MV-4-11 (cell line): ENCODE measurements around the gene MFAP2.
"Not testable (repeated sequence)": the region's sequence is repeated elsewhere in the genome, so short reads cannot be mapped to it uniquely, and the experiment has no call there.

Source experiments
- DNase-seq: peaks from one replicate; lab custom pipeline; 2025; lab: John Stamatoyannopoulos, UW

Gene MFAP2

DNA sequence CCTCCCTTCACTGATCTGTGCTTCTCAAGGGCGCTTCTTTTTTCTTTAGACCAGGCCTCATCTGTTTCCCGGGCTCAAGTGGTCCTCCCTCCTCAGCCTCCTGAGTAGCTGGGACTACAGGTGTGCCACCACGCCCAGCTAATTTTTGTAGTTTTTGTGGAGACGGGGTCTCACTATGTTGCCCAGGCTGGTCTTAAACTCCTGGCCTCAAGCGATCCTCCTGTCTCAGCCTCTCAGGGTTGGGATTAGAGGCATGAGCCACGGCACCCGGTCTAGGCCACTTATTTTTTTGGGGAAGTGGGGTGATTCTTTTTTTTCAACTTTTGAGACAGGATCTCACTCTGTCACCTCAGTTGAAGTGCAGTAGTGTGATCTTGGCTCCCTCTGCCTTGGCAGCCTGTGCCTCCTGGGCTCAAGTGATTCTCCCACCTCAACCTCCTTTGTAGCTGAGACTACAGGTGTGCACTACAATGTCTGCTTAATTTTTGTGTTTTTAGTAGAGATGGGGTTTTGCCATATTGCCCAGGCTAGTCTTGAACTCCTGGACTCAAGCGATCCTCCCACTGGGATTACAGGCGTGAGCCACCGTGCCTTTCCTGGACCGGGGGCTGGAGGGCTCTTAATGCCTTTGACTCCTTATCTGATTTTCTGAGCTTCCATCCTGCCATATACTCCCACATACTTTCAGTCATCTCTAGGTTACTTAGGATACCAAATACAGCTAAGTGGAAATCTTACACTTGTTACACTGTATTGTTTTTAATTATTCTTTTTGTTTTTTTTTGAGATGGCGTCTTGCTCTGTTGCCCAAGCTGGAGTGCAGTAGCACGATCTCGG is 18.9 kb downstream of the MFAP2 start:
- DNase-seq: no peak

DNA sequence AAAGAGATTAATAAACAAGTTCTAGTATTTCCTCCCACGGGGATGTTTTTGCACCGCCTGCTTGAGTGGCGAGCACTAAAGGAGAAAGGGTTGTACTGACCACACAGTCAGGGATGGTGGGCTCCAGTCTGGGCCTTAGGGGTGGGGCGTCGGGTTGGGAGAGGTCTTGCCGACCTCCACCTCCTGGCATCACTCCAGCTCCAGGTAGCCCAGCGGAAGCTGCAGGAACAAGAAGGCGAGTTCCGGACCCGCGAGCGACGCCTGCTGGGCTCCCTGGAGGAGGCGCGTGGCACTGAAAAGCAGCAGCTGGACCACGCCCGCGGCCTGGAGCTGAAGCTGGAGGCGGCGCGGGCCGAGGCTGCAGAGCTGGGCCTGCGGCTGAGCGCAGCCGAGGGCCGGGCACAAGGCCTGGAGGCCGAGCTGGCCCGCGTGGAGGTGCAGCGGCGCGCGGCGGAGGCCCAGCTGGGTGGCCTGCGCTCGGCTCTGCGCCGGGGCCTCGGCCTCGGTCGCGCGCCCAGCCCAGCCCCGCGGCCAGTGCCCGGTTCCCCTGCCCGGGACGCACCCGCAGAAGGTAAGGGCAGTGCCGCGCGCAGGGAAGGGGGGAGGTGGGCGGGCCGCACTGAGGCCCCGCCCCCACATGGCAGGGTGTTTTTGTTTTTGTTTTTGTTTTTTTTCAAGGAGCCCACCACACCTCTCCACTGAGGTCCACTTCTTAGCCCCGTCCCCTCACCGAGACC is 19.7 kb downstream of the MFAP2 start:
- DNase-seq: peak; percentile 61

DNA sequence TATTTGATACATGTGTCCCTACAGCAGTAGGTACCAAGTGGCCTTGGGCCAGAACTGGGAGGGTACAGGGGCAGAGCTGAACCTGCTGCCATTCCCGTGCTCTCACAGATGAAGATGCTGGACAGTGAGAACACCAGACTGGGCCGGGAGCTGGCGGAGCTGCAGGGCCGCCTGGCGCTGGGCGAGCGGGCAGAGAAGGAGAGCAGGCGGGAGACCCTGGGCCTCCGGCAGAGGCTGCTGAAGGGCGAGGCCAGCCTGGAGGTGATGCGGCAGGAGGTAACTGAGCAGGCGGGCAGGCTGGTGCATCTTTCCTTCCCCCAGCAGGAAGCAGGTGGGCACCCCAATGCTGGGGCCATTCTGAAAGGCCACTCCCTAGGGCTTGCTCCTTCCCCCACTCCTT is 21.9 kb downstream of the MFAP2 start:
- DNase-seq: no peak

DNA sequence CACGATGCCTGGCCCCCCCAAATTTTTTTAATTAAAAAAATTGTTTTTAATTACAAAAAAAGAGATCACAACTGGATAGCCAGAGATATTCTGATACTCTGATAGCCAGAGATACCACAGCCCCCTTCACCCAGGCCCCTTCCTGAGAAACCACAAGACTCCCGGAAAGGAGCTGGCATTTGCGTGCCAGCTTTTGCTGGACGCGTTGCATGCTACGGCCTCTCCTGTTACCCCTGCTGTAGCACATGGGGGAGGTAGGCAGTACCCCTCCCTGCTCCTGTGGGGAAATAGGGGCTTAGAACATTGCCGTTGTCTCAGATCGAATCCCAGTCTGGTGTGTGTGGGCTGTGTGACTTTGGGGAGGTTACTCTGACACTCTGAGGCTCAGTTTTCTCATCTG is 22.7 kb downstream of the MFAP2 start:
- no peak for DNase-seq

DNA sequence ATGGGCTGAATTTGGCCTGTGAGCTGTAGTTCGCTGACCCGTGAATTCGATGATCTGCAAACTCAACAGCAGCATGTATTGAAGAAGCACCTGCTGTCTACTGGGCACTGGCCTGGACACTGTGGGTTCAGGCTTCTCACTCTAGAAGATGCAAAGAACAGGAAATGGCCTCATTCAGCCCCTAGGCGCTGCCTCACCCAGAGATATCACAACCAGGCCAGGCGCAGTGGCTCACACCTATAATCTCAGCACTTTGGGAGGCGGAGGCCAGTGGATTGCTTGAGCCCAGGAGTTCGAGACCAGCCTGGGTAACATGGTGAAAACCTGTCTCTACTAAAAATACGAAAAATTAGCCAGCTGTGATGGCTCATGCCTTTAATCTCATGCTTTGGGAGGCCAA is 23.6 kb downstream of the MFAP2 start:
- no peak for DNase-seq

DNA sequence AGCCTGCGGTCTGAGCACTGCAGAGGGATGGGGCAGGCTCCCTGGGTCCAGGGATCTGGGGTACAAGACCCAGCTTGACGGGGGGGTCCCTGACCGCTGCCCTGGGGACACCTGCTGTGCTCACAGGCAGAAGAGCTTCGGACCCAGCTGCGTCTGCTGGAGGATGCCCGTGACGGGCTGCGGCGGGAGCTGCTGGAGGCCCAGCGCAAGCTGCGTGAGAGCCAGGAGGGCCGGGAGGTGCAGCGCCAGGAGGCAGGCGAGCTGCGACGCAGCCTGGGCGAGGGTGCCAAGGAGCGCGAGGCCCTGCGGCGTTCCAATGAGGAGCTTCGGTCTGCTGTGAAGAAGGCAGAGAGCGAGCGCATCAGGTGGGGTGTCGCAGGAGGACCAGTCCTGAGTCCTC is 25.2 kb downstream of the MFAP2 start:
- no peak for DNase-seq

DNA sequence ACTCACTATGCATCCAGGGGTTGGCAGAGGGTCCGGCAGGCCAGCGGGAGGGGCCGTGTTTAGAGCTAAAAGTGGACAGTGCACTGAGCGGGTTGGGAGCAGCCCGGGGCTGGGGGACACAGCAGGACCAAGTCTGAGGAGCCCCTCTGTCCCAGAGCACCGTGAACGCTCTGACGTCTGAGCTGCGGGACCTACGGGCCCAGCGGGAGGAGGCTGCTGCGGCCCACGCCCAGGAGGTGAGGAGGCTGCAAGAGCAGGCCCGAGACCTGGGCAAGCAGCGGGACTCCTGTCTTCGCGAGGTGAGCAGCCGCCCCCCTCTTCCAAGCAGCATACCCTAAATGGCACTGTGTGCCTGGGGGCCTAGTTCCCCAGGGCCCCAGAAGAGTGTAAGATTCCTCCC is 25.8 kb downstream of the MFAP2 start:
- DNase-seq: no peak

DNA sequence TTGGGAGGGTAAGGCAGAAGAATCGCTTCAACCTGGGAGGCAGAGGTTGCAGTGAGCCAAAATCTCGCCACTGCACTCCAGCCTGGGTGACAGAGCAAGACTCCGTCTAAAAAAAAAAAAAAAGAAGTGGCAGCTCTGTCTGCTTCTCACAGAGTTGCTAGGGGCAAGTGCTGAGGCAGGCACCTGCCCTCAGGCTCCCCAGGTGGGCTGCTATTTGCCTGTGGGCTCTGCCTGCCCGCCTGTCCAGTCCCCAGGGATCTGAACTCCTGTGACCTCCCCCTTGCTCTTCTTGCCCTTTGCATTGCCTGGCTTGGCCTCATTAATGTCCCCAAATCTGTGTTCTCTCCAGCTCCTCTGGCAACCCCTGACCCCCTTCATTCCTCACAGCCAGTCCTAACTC is 28.0 kb downstream of the MFAP2 start:
- not testable (repeated sequence) for DNase-seq

DNA sequence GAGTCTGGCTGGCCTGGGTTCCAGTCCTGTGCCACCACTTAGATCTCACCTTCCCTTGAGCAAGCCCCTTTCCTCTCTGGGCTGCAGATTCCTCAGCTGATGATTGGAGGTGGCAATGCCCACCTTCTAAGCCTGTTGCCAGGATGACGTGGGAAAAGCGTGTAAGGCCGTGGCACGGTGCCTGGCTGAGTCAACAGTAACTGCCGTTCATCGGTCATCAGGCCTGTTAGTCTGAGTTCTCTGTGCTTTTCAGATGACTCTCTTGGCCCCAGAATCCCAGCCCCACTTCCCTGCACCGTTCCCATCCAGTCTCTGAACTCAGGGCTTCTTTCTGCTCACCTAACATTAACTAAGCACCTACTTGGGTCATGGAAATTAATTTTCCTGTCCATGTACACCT is 31.4 kb downstream of the MFAP2 start:
- not testable (repeated sequence) for DNase-seq

DNA sequence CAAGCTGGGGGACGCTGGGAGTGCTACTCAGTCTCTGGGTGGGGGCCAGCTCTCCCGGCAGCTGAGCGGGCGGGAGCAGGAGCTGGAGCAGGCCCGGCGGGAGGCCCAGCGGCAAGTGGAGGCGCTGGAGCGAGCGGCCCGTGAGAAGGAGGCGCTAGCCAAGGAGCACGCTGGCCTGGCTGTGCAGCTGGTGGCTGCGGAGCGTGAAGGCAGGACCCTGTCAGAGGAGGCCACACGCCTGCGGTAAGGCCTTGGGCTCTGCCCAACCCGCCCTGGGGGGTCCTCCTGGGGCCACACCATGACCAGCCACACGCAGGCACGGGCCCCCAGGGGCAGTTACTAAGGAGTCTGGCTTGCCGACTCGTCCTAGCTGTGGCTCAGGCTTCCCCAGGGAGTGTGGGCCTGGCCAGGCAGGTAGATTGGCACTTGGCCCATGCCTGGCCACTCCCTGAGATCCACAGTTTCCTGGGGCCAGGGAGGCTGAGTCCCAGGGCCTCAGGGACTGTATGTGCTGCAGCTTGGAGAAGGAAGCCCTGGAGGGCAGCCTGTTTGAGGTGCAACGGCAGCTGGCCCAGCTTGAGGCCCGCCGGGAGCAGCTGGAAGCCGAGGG is 32.0 kb downstream of the MFAP2 start:
- DNase-seq: not testable (repeated sequence)

DNA sequence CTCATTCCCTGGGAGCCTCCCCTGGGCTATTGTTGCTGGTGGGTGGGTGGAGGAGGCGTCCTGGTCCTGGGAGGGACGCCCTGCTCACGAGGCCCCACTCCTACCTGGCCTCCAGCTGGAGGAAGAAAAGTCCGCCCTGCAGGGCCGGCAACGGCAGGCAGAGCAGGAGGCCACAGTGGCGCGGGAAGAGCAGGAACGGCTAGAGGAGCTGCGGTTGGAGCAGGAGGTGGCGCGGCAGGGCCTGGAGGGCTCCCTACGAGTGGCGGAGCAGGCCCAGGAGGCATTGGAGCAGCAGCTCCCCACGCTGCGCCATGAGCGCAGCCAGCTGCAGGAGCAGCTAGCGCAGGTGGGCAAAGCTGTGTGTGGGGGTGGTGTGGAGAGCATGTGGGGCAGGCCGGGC is 33.8 kb downstream of the MFAP2 start:
- DNase-seq: no peak

DNA sequence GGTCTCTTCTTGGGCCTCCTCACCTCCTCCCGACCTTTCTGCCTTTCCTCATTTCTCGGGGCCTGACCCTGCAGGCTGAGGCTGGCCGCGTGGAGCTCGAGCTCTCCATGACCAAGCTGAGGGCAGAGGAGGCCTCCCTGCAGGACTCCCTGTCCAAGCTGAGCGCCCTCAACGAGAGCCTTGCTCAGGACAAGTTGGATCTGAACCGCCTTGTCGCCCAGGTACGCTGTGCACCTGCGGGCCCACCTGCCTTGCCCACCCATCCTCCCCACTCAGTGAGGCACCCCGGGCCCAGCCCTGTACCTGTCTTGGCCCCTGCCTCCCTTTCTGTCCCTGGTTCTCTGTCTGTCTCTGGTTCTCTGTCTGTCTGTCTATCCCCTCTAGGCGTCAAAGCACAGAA is 34.2 kb downstream of the MFAP2 start:
- not testable (repeated sequence) for DNase-seq

DNA sequence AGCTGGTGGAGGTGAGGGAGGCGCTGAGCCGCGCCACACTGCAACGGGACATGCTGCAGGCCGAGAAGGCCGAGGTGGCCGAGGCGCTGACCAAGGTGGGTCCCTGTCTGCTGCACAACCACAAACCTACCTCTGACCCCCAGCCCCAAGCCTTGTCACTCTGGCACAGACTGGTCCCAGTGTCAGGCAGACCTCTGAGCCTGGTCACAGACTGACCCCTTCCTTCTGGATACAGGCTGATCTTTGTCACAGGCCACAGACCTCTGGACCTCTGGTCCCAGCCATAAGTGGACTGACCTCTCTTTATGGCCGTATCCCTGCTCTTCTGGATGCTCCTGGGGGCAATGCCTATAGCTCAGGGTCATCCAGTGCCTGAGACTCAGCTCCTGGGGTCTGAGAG is 34.9 kb downstream of the MFAP2 start:
- not testable (repeated sequence) for DNase-seq

DNA sequence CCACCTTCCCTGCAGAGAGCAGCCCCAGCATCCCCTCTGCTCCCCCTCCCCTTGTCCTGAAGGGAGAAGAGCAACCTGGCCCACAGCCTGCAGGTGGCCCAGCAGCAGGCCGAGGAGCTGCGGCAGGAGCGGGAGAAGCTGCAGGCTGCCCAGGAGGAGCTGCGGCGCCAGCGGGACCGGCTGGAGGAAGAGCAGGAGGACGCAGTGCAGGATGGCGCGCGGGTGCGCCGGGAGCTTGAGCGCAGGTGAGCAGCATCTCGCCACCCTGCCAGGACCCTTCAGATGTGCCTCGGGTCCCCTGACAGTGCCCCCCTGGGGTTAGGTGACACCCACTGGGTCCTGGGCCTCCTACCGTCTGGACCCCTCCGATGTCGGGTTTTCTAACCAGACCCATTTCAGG is 36.4 kb downstream of the MFAP2 start:
- DNase-seq: no peak

DNA sequence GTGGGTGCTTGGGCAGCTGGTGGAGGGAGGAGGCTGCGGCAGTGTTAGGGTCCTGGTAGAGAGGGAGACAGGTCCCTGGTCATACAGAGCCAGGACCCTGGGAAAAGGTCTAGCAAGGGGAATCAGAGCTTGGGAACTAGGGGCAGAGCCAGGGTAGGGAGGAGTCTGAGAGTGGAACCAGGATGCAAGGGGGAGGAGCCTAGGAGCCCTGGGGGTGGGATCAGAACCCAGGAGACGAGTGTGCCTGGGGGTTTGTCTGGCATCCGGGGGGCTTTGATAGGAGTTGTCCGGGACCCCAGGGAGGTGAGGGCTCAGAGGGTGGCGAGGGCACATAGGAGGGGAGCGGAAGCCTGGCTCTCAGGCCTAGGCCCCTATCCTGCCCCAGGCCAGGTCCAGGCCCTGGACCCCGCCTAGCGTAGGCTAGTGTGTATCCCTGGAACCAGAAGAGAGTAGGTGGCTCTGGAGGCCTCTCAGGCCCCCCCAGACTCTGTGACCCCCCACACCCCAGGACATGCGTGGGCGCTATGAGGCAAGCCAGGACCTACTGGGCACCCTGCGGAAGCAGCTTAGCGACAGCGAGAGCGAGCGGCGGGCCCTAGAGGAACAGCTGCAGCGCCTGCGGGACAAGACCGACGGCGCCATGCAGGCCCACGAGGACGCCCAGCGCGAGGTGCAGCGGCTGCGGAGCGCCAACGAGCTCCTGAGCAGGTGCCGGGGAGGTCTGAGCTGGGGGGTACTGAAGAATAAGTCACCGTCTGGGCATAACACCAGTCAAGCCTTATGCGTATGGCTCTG is 40.8 kb downstream of the MFAP2 start:
- not testable (repeated sequence) for DNase-seq

DNA sequence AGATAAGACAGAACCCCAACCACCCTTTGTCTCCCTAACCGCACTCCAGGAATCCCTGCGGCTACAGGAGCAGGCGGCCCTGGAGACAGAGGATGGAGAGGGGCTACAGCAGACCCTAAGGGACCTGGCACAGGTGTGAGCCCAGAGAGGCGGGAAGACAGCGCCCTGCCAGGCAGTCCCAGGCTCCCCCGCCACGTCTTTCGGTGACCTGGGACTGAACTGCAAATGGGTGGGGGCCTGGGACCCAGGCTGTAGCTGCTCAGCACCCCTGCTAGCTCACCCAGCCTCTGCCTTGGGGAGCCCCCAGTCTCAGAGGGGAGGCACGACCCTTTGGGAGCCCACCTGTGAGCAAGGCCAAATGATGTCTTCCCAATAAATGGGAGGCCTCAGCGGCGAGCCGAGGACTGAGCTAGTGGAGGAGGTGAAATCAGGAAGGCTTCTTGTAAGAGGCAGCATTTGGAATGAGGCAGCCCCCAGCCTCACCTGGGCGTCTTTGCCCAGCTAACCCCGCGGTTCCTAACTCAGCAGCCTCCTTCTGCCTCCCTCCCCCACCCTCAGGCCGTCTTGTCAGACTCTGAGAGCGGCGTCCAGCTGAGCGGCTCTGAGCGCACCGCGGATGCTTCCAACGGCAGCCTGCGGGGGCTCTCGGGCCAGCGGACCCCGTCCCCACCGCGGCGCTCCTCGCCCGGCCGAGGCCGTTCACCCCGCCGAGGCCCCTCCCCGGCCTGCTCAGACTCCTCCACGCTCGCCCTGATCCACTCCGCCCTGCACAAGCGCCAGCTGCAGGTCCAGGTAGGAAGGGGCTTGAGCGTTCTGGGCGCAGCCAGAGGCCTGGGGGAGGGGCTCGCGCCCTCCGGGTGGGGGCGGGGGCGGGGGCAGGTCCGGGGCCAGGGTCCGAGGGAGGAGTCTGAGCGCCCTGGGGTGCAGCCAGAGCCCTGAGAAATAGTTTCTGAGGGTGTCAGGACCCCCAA is 41.8 kb downstream of the MFAP2 start:
- no peak for DNase-seq

DNA sequence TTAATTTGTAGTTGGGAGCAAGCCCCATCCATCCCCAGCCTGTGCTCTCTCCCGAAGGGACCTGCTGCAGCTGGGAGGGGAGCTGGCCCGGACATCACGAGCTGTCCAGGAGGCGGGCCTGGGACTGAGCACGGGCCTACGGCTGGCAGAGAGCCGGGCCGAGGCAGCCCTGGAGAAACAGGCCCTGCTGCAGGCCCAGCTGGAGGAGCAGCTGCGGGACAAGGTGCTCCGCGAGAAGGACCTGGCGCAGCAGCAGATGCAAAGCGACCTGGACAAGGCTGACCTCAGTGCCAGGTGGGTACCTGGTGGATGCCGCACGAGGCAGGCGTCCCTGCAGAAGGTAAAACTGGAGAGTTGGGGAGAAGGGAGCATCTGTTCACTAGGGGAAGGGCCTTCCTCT is 43.8 kb downstream of the MFAP2 start:
- not testable (repeated sequence) for DNase-seq

DNA sequence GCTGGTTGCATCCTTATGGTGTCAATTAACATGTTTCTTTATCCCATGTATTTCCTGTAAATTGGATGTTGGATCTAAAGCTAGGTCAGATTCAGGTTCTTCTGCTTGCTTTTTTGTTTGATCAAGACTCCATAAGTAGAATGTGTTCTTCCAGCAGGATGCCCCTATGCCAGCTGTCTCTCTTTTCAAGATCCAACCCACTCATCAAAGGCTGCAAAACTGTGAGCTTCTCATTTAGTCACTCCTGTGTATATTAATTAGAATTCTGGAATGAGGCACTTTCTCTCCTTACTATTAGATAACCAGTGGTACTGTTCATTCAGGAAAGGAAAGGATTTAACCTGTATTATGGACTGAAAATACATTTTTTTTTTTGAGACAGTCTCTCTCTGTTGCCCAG is 46.5 kb downstream of the MFAP2 start:
- DNase-seq: not testable (repeated sequence)

DNA sequence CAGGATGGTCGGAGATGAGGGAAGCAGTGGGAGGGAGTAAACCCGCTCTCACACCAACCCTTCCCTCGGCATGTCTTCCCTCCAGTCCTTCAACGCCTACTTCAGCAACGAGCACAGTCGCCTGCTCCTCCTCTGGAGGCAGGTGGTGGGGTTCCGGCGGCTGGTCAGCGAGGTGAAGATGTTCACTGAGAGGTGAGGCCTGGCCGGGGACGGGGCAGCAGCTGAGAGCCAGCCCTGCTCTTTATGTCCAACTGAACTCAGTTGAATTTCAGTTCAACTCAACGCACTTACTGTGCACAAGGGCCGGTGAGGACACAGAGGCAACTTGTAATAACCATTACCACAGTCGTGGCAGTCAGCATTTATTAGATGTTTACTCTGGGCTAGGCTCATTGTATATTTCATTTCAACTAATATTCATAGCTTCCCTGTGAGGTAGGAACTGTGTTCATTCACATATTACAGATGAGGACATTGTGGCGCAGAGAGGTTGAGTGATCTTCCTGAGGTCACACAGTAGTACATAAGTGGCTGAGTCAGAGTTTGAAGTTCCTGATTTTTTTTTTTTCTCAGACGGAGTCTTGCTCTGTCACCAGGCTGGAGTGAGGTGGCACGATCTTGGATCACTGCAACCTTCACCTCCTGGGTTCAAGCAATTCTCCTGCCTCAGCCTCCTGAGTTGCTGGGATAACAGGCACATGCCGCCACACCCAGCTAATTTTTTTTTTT is 49.0 kb downstream of the MFAP2 start:
- DNase-seq: not testable (repeated sequence)
